GM23338 (cell line): ENCODE data around the gene KLHDC9. TPM values are rescaled to one million over a fixed set of nuclear protein-coding genes. Genes with fewer than 3 reads are reported as not detected.
"Not testable (repeated sequence)": the region's sequence is repeated elsewhere in the genome, so short reads cannot be mapped to it uniquely, and the experiment has no call there.

Source experiments
- ATAC-seq: fragments of 200-7000 bp; cut with Tn5 transposase; 3 replicates; pipeline ENCODE4 v1.9.1; 2020
- DNase-seq: peaks from one replicate; pipeline ENCODE4 v3.0.0-alpha.2; 2015; ENCODE audit warnings: low spot score
- H2AFZ ChIP-seq: fragments of 200-600 bp; sonication (generic); 2 replicates; pipeline ENCODE4 v1.8.0; 2016; ENCODE audit warnings: antibody characterized with exemption, mild to moderate bottlenecking, moderate library complexity
- H3F3A ChIP-seq: fragments of 200-600 bp; sonication (generic); replicated peaks from 2 replicates; pipeline ENCODE4 v1.8.0; 2017; ENCODE audit warnings: antibody characterized with exemption, mixed run types, low read depth
- H3K27ac ChIP-seq: fragments of 200-600 bp; sonication (generic); 2 replicates; pipeline ENCODE4 v1.6.1; 2016; ENCODE audit warnings: low read depth
- H3K27me3 ChIP-seq: fragments of 200-600 bp; sonication (generic); 2 replicates; pipeline ENCODE4 v1.8.0; 2016; ENCODE audit warnings: mild to moderate bottlenecking, mixed run types, moderate library complexity; ENCODE audit not compliant: insufficient read depth
- H3K36me3 ChIP-seq: fragments of 200-600 bp; sonication (generic); 2 replicates; pipeline ENCODE4 v1.8.0; 2016; ENCODE audit warnings: mild to moderate bottlenecking; ENCODE audit not compliant: insufficient read depth
- H3K4me1 ChIP-seq: fragments of 200-600 bp; sonication (generic); 2 replicates; pipeline ENCODE4 v1.8.0; 2016; ENCODE audit warnings: mild to moderate bottlenecking, moderate library complexity; ENCODE audit not compliant: insufficient read depth
- H3K4me2 ChIP-seq: fragments of 200-600 bp; sonication (generic); 2 replicates; pipeline ENCODE4 v1.7.1; 2017; ENCODE audit warnings: mixed run types
- H3K4me3 ChIP-seq: fragments of 200-600 bp; sonication (generic); 2 replicates; pipeline ENCODE4 v1.6.1; 2016; ENCODE audit warnings: mixed run types
- H3K79me2 ChIP-seq: fragments of 200-600 bp; sonication (generic); replicated peaks from 2 replicates; pipeline ENCODE4 v1.8.0; 2017; ENCODE audit warnings: mild to moderate bottlenecking; ENCODE audit not compliant: insufficient read depth
- H3K9me2 ChIP-seq: fragments of 200-600 bp; sonication (generic); 2 replicates; pipeline ENCODE4 v1.8.0; 2017; ENCODE audit not compliant: insufficient read depth
- H4K20me1 ChIP-seq: fragments of 200-600 bp; sonication (generic); replicated peaks from 2 replicates; pipeline ENCODE4 v1.8.0; 2017; ENCODE audit warnings: mild to moderate bottlenecking; ENCODE audit not compliant: insufficient read depth
- H3K27ac Mint-ChIP-seq: 2 replicates; pipeline ENCODE4 v1.8.0; 2020; ENCODE audit warnings: inconsistent platforms, mild to moderate bottlenecking, moderate library complexity, mixed read lengths
- H3K27me3 Mint-ChIP-seq: 3 replicates; pipeline ENCODE4 v1.8.0; 2022; ENCODE audit warnings: low read depth, mild to moderate bottlenecking, moderate library complexity, mixed read lengths, inconsistent platforms; ENCODE audit not compliant: insufficient read depth, poor library complexity
- H3K36me3 Mint-ChIP-seq: 3 replicates; pipeline ENCODE4 v1.8.0; 2021; ENCODE audit warnings: low read depth, mild to moderate bottlenecking, inconsistent platforms, moderate library complexity, mixed read lengths
- H3K4me1 Mint-ChIP-seq: 3 replicates; pipeline ENCODE4 v1.8.0; 2020; ENCODE audit warnings: mild to moderate bottlenecking, inconsistent platforms, mixed read lengths
- H3K4me3 Mint-ChIP-seq: 3 replicates; pipeline ENCODE4 v1.8.0; 2021; ENCODE audit warnings: moderate library complexity, mild to moderate bottlenecking, inconsistent platforms, mixed read lengths
- H3K9me3 Mint-ChIP-seq: 3 replicates; pipeline ENCODE4 v1.8.0; 2020; ENCODE audit warnings: moderate library complexity, mild to moderate bottlenecking, inconsistent platforms, mixed read lengths
- JUNB ChIP-seq: IDR thresholded peaks from one replicate; pipeline ENCODE4 v1.6.1; 2016; ENCODE audit warnings: antibody characterized with exemption; ENCODE audit not compliant: unreplicated experiment
- REST ChIP-seq: IDR thresholded peaks from one replicate; pipeline ENCODE4 v1.6.1; 2018; ENCODE audit warnings: antibody characterized with exemption; ENCODE audit not compliant: unreplicated experiment
- STAT1 ChIP-seq: IDR thresholded peaks from one replicate; pipeline ENCODE4 v1.6.1; 2016; ENCODE audit warnings: antibody characterized with exemption; ENCODE audit not compliant: unreplicated experiment
- polyA plus RNA-seq: library from polyadenylated mRNA; unstranded; fragments of >200 nt; fragmentation: Nextera tagmentation; extraction: Ambion mirVana; gene quantifications from 2 replicates; pipeline ENCODE4 v1.2.1, GENCODE V29; 2016
- total RNA-seq: library from RNA; depleted of rRNA; stranded (reverse); fragments of >200 nt; shearing (Covaris generic); gene quantifications from 2 replicates; pipeline ENCODE4 v1.2.3, GENCODE V29; 2014
- TF ChIP-seq, protein P1 (sequence below), 2 experiments: fragments of 200-600 bp in 1 of 2; sonication (generic) in 1 of 2; conservative IDR thresholded peaks; 2 replicates each; pipeline versions ENCODE4 v1.5.1 to v1.6.1; 2016 to 2017; ENCODE audit warnings: antibody characterized with exemption in 2 of 2, low read depth in 2 of 2, mild to moderate bottlenecking in 2 of 2, moderate library complexity in 1 of 2

Gene KLHDC9
- total and polyA plus RNA-seq, 2 experiments from 2014 or later: 5.6 to 6.6 TPM

DNA sequence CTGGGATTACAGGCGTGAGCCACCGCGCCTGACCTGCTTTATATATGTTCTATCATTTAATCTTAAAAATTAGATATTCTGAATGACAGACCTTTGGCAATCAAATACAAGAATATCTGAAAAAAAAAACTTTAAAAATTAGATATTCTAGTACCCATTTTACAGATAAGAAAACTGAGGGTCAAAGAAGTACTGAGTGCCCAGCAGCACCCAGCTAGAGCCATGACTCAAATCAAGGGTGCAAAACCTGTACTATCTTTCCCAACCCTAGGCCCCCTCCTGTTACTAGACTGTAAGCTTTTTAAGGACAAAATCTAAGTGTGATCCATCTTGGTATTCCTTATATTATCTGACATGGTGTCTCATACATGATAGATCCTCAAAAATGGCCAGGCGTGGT is 36.7 kb upstream of the KLHDC9 start (continued):
- no peak for TF ChIP-seq REST
- no peak for TF ChIP-seq JUNB

DNA sequence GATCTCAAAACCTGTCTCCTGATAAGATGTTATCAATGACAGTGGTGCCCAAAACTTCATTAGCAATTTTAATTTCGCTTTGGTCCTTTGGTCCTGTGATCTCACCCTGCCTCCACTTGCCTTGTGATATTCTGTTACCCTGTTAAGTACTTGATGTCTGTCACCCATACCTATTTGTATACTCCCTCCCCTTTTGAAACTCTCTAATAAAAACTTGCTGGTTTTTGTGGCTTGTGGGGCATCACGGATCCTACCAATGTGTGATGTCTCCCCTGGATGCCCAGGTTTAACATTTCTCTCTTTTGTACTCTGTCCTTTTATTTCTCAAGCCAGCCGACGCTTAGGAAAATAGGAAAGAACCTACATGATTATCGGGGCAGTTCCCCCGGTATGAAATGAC is 34.2 kb upstream of the KLHDC9 start:
- not testable (repeated sequence) for H3K36me3 ChIP-seq, H3K9me2 ChIP-seq, H3K9me3 Mint-ChIP-seq, H3K4me3 ChIP-seq, H3K27me3 Mint-ChIP-seq, H3K36me3 Mint-ChIP-seq, DNase-seq, H3K27me3 ChIP-seq, H3K27ac ChIP-seq, H3K4me3 Mint-ChIP-seq, H3K27ac Mint-ChIP-seq, H3K4me2 ChIP-seq, ATAC-seq, H3K79me2 ChIP-seq, H4K20me1 ChIP-seq, H3F3A ChIP-seq, H2AFZ ChIP-seq
- H3K4me1 Mint-ChIP-seq: peaks cover 11% of the 10 kb centered on the region; the same call in 2 of the 3 replicates
- H3K4me1 ChIP-seq: peaks cover 13% of the 10 kb centered on the region; the same call in 1 of the 2 replicates

GRCh38 chr1:161065681-161066080 is 32.5 kb upstream of the KLHDC9 start:
- not testable (repeated sequence) for H4K20me1 ChIP-seq, H3K36me3 Mint-ChIP-seq, H3K4me3 ChIP-seq, H3K4me2 ChIP-seq, H3K4me3 Mint-ChIP-seq, H2AFZ ChIP-seq, H3K9me3 Mint-ChIP-seq, H3K27ac ChIP-seq, DNase-seq, H3K79me2 ChIP-seq, ATAC-seq, H3K27ac Mint-ChIP-seq, H3K27me3 ChIP-seq, H3K27me3 Mint-ChIP-seq, H3F3A ChIP-seq, H3K9me2 ChIP-seq, H3K36me3 ChIP-seq
- peaks cover 11% of the 10 kb centered on the region; the same call in 2 of the 3 replicates for H3K4me1 Mint-ChIP-seq
- H3K4me1 ChIP-seq: peaks cover 13% of the 10 kb centered on the region; the same call in 1 of the 2 replicates

GRCh38 chr1:161066694-161067093 is 31.5 kb upstream of the KLHDC9 start:
- Histone ChIP-seq H2AFZ (no peak overlapping the region), H3K27me3 (no peaks in the 10 kb centered on the region), H3K79me2 (no peaks in the 10 kb centered on the region), H3K4me2 (no peak overlapping the region), H3K4me3 (no peak overlapping the region), H3K4me1 (peaks cover 13% of the 10 kb centered on the region; the same call in 1 of the 2 replicates), H3F3A (no peaks in the 10 kb centered on the region), H3K9me2 (no peaks in the 10 kb centered on the region), H3K36me3 (no peaks in the 10 kb centered on the region), H3K27ac (no peak overlapping the region), H4K20me1 (no peaks in the 10 kb centered on the region)
- Mint-ChIP-seq H3K4me3 (no peak overlapping the region), H3K27me3 (peaks cover 9% of the 10 kb centered on the region), H3K4me1 (peaks cover 11% of the 10 kb centered on the region; the same call in 2 of the 3 replicates), H3K9me3 (no peaks in the 10 kb centered on the region; the same call in 2 of the 3 replicates), H3K36me3 (no peaks in the 10 kb centered on the region), H3K27ac (no peak overlapping the region)
- no peak for ATAC-seq
- DNase-seq: no peak
- TF ChIP-seq REST: no peak
- TF ChIP-seq STAT1: no peak
- no peak for TF ChIP-seq JUNB
- TF ChIP-seq, protein P1, sequence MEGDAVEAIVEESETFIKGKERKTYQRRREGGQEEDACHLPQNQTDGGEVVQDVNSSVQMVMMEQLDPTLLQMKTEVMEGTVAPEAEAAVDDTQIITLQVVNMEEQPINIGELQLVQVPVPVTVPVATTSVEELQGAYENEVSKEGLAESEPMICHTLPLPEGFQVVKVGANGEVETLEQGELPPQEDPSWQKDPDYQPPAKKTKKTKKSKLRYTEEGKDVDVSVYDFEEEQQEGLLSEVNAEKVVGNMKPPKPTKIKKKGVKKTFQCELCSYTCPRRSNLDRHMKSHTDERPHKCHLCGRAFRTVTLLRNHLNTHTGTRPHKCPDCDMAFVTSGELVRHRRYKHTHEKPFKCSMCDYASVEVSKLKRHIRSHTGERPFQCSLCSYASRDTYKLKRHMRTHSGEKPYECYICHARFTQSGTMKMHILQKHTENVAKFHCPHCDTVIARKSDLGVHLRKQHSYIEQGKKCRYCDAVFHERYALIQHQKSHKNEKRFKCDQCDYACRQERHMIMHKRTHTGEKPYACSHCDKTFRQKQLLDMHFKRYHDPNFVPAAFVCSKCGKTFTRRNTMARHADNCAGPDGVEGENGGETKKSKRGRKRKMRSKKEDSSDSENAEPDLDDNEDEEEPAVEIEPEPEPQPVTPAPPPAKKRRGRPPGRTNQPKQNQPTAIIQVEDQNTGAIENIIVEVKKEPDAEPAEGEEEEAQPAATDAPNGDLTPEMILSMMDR (conservative IDR thresholded peaks at IDR 0.05; ENCODE audit: low read depth in 2 of 2): no peak
